ENCODE data around the gene PRDM8.

The PRDM8 gene

DNA sequence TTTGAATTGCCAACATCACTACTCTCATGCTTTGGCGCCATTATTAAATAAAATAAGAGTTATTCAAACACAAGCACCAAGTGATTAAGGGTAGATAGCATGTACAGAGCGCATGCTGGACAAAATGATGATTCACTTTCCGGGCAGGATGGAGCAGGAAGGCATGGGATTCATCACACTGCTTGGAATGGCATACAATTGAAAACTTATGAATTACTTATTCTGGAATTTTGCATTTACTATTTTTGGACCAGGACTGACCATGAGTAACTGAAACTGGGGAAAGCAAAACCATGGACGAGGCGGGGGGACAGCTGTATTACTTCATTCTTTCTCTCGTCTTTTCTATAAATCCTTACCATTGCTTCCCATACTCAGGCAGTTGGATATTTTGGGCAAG, 40.7 kb downstream of the PRDM8 start:
- no peak overlapping the region for H3K4me3 ChIP-seq (ENCODE audit: low read length)
- H3K4me2 ChIP-seq (ENCODE audit: low read length), result no peak overlapping the region
- no peaks in the 10 kb centered on the region for H4K20me1 ChIP-seq (ENCODE audit: control insufficient read depth, insufficient read depth, low read depth, low read length)
- H3F3A ChIP-seq (ENCODE audit: control insufficient read depth, insufficient read depth), result no peaks in the 10 kb centered on the region
- H3K27ac ChIP-seq (ENCODE audit: low read depth, low read length), result no peak overlapping the region
- no peaks in the 10 kb centered on the region for H3K79me2 ChIP-seq (ENCODE audit: control insufficient read depth, low read length)
- H3K9me3 ChIP-seq (ENCODE audit: control insufficient read depth, insufficient read depth, low read length), result no peaks in the 10 kb centered on the region
- TF ChIP-seq, protein P1, sequence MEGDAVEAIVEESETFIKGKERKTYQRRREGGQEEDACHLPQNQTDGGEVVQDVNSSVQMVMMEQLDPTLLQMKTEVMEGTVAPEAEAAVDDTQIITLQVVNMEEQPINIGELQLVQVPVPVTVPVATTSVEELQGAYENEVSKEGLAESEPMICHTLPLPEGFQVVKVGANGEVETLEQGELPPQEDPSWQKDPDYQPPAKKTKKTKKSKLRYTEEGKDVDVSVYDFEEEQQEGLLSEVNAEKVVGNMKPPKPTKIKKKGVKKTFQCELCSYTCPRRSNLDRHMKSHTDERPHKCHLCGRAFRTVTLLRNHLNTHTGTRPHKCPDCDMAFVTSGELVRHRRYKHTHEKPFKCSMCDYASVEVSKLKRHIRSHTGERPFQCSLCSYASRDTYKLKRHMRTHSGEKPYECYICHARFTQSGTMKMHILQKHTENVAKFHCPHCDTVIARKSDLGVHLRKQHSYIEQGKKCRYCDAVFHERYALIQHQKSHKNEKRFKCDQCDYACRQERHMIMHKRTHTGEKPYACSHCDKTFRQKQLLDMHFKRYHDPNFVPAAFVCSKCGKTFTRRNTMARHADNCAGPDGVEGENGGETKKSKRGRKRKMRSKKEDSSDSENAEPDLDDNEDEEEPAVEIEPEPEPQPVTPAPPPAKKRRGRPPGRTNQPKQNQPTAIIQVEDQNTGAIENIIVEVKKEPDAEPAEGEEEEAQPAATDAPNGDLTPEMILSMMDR (IDR thresholded peaks at IDR 0.05; ENCODE audit: low read depth, low read length, poor library complexity, severe bottlenecking), result no peak
- TF ChIP-seq EZH2phosphoT487 (IDR thresholded peaks at IDR 0.05; ENCODE audit: borderline replicate concordance, low read length), result no peak
- H3K36me3 ChIP-seq (ENCODE audit: control insufficient read depth, low read length), result no peaks in the 10 kb centered on the region
- no peaks in the 10 kb centered on the region for H3K9me2 ChIP-seq (replicated peaks; ENCODE audit: control insufficient read depth, low read length)
- H3K27me3 ChIP-seq (ENCODE audit: control insufficient read depth, low read length), result 0 out of 2 replicates have a peak, but pooled peaks cover 3% of the 10 kb centered on the region
- no peaks in the 10 kb centered on the region for H3K4me1 ChIP-seq (ENCODE audit: control insufficient read depth, low read length)

DNA sequence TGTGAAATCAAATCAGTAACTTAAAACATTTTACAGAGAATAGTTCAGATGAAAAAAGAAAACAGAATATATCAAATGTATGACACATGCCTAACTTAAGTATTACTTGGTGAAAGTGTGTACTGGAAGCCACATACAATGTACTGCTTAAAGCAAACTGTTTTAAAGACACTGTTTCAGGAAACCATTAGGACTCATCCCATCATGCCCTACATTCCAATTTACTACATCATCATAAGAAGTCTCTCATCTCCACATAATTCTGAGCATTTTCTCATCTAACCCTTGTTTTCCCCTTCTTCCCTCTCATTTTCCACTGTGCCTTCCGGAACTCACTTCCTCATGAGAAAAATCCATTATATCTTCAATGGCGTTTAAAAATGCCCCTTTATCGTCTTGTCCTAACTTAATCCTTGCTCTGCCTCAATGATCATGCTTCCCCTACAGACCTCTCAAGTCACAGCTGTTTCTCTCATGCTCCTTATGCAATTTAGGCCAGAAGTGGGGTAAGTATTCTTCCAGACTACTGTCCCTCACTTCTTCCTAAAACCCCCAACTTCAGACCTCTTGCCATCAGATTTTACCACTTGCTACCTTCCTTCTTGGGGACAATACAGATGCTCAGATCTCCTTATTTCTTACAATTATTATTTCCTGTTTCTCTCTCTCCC, 42.3 kb downstream of the PRDM8 start:
- Histone ChIP-seq H3K27me3 (ENCODE audit: control insufficient read depth, low read length) (0 out of 2 replicates have a peak, but pooled peaks cover 6% of the 10 kb centered on the region), H3K36me3 (ENCODE audit: control insufficient read depth, low read length) (no peaks in the 10 kb centered on the region), H3K79me2 (ENCODE audit: control insufficient read depth, low read length) (no peaks in the 10 kb centered on the region), H3K9me2 (replicated peaks; ENCODE audit: control insufficient read depth, low read length) (no peaks in the 10 kb centered on the region), H3K4me1 (ENCODE audit: control insufficient read depth, low read length) (no peaks in the 10 kb centered on the region), H3K27ac (ENCODE audit: low read depth, low read length) (no peak overlapping the region), H3K4me2 (ENCODE audit: low read length) (no peak overlapping the region), H3K4me3 (ENCODE audit: low read length) (no peak overlapping the region), H3F3A (ENCODE audit: control insufficient read depth, insufficient read depth) (no peaks in the 10 kb centered on the region), H3K9me3 (ENCODE audit: control insufficient read depth, insufficient read depth, low read length) (no peaks in the 10 kb centered on the region), H4K20me1 (ENCODE audit: control insufficient read depth, insufficient read depth, low read depth, low read length) (no peaks in the 10 kb centered on the region)
- TF ChIP-seq, protein P1 (IDR thresholded peaks at IDR 0.05; ENCODE audit: low read depth, low read length, poor library complexity, severe bottlenecking), result no peak

GRCh38 chr4:80240976-80241375, 43.7 kb downstream of the PRDM8 start:
- Histone ChIP-seq H3K79me2 (ENCODE audit: control insufficient read depth, low read length) (no peaks in the 10 kb centered on the region), H3K4me1 (ENCODE audit: control insufficient read depth, low read length) (no peaks in the 10 kb centered on the region), H3K27ac (ENCODE audit: low read depth, low read length) (no peak overlapping the region), H3K4me3 (ENCODE audit: low read length) (no peak overlapping the region), H4K20me1 (ENCODE audit: control insufficient read depth, insufficient read depth, low read depth, low read length) (no peaks in the 10 kb centered on the region), H3K9me2 (replicated peaks; ENCODE audit: control insufficient read depth, low read length) (no peaks in the 10 kb centered on the region), H3K36me3 (ENCODE audit: control insufficient read depth, low read length) (no peaks in the 10 kb centered on the region), H3K4me2 (ENCODE audit: low read length) (no peak overlapping the region), H3K27me3 (ENCODE audit: control insufficient read depth, low read length) (0 out of 2 replicates have a peak, but pooled peaks cover 6% of the 10 kb centered on the region), H3K9me3 (ENCODE audit: control insufficient read depth, insufficient read depth, low read length) (no peaks in the 10 kb centered on the region), H3F3A (ENCODE audit: control insufficient read depth, insufficient read depth) (no peaks in the 10 kb centered on the region)
- no peak for TF ChIP-seq EZH2phosphoT487 (IDR thresholded peaks at IDR 0.05; ENCODE audit: borderline replicate concordance, low read length)
- TF ChIP-seq, protein P1 (IDR thresholded peaks at IDR 0.05; ENCODE audit: low read depth, low read length, poor library complexity, severe bottlenecking), result no peak

Measured in DOHH2 (cell line).